ENCODE results near the gene CREB5.

CREB5 gene

GRCh38 chr7:28432105-28432504, 19.8 kb downstream of the CREB5 start:
- DNase-seq, result no peak
- in situ Hi-C loops (cut with MboI; ENCODE audit: low pct_unique_long_range_greater_than_20kb, low sequenced_read_pairs), result no loop called here

GRCh38 chr7:28433039-28433438, 20.7 kb downstream of the CREB5 start:
- no peak for DNase-seq
- in situ Hi-C loops (cut with MboI; ENCODE audit: low pct_unique_long_range_greater_than_20kb, low sequenced_read_pairs), result no loop called here

- in situ Hi-C loops (cut with MboI; ENCODE audit: low pct_unique_long_range_greater_than_20kb, low sequenced_read_pairs), result no loop called here
- DNase-seq, result peak; percentile 40
These were observed 21.4 kb downstream of the CREB5 start for GRCh38 chr7:28433699-28434219.

- no peak for DNase-seq
- in situ Hi-C loops (cut with MboI; ENCODE audit: low pct_unique_long_range_greater_than_20kb, low sequenced_read_pairs), result no loop called here
These were observed 22.2 kb downstream of the CREB5 start for GRCh38 chr7:28434510-28434909.

GRCh38 chr7:28435152-28435551, 22.8 kb downstream of the CREB5 start:
- in situ Hi-C loops (cut with MboI; ENCODE audit: low pct_unique_long_range_greater_than_20kb, low sequenced_read_pairs), result no loop called here
- DNase-seq, result no peak

GRCh38 chr7:28435732-28436378, 23.5 kb downstream of the CREB5 start:
- in situ Hi-C loops (cut with MboI; ENCODE audit: low pct_unique_long_range_greater_than_20kb, low sequenced_read_pairs), result no loop called here
- no peak for DNase-seq

GRCh38 chr7:28440055-28440601, 27.8 kb downstream of the CREB5 start:
- no peak for DNase-seq
- in situ Hi-C loops (cut with MboI; ENCODE audit: low pct_unique_long_range_greater_than_20kb, low sequenced_read_pairs), result no loop called here

- in situ Hi-C loops (cut with MboI; ENCODE audit: low pct_unique_long_range_greater_than_20kb, low sequenced_read_pairs), result no loop called here
- no peak for DNase-seq
These were observed 30.5 kb downstream of the CREB5 start for GRCh38 chr7:28442540-28443420.

GRCh38 chr7:28446131-28446530, 33.8 kb downstream of the CREB5 start:
- no peak for DNase-seq
- in situ Hi-C loops (cut with MboI; ENCODE audit: low pct_unique_long_range_greater_than_20kb, low sequenced_read_pairs), result no loop called here

GRCh38 chr7:28447071-28447470, 34.8 kb downstream of the CREB5 start:
- no peak for DNase-seq
- in situ Hi-C loops (cut with MboI; ENCODE audit: low pct_unique_long_range_greater_than_20kb, low sequenced_read_pairs), result no loop called here

GRCh38 chr7:28448708-28449107, 36.4 kb downstream of the CREB5 start:
- in situ Hi-C loops (cut with MboI; ENCODE audit: low pct_unique_long_range_greater_than_20kb, low sequenced_read_pairs), result no loop called here
- no peak for DNase-seq

- DNase-seq, result no peak
- in situ Hi-C loops (cut with MboI; ENCODE audit: low pct_unique_long_range_greater_than_20kb, low sequenced_read_pairs), result no loop called here
These were observed 40.4 kb downstream of the CREB5 start for GRCh38 chr7:28452681-28453080.

GRCh38 chr7:28455486-28455885, 43.2 kb downstream of the CREB5 start:
- in situ Hi-C loops (cut with MboI; ENCODE audit: low pct_unique_long_range_greater_than_20kb, low sequenced_read_pairs), result no loop called here
- DNase-seq, result no peak

GRCh38 chr7:28456044-28456443, 43.7 kb downstream of the CREB5 start:
- in situ Hi-C loops (cut with MboI; ENCODE audit: low pct_unique_long_range_greater_than_20kb, low sequenced_read_pairs), result no loop called here
- no peak for DNase-seq

GRCh38 chr7:28458732-28459131, 46.4 kb downstream of the CREB5 start:
- DNase-seq, result no peak

GRCh38 chr7:28459306-28459705, 47.0 kb downstream of the CREB5 start:
- DNase-seq, result no peak
- in situ Hi-C loops (cut with MboI; ENCODE audit: low pct_unique_long_range_greater_than_20kb, low sequenced_read_pairs), result no loop called here

More at GRCh38 chr7:28458732-28459131, 46.4 kb downstream of the CREB5 start:
- in situ Hi-C loops (cut with MboI; ENCODE audit: low pct_unique_long_range_greater_than_20kb, low sequenced_read_pairs), result no loop called here

GRCh38 chr7:28465697-28466096, 53.4 kb downstream of the CREB5 start:
- no peak for DNase-seq
- in situ Hi-C loops (cut with MboI; ENCODE audit: low pct_unique_long_range_greater_than_20kb, low sequenced_read_pairs), result no loop called here

GRCh38 chr7:28466341-28466740, 54.0 kb downstream of the CREB5 start:
- in situ Hi-C loops (cut with MboI; ENCODE audit: low pct_unique_long_range_greater_than_20kb, low sequenced_read_pairs), result no loop called here
- DNase-seq, result no peak

GRCh38 chr7:28466885-28467284, 54.6 kb downstream of the CREB5 start:
- in situ Hi-C loops (cut with MboI; ENCODE audit: low pct_unique_long_range_greater_than_20kb, low sequenced_read_pairs), result no loop called here
- DNase-seq, result no peak

- DNase-seq, result no peak
- in situ Hi-C loops (cut with MboI; ENCODE audit: low pct_unique_long_range_greater_than_20kb, low sequenced_read_pairs), result no loop called here
These were observed 57.2 kb downstream of the CREB5 start for GRCh38 chr7:28469562-28469961.
